Heart left ventricle (tissue), 16 donors: ENCODE data around the gene ATG2B. TPM values are rescaled to one million over a fixed set of nuclear protein-coding genes. Genes with fewer than 3 reads are reported as not detected.

Experiments
- ATAC-seq, 4 donors: fragments of 200-7000 bp; cut with Tn5 transposase; one replicate each; pipeline ENCODE4 v1.9.1; 2020 to 2022; ENCODE audit warnings: moderate library complexity in 4 of 4, mild to moderate bottlenecking in 3 of 4, moderate number of reproducible peaks in 1 of 4
- DNase-seq, 5 donors: peaks; one replicate each; pipeline ENCODE4 v3.0.0-alpha.2; 2020
- H3K27ac ChIP-seq, 12 donors: fragments of 200-600 bp; sonication (generic) in 4 of 12; one replicate each; pipeline versions ENCODE4 v1.5.0 to v1.8.0; 2016 to 2022; ENCODE audit warnings: mild to moderate bottlenecking in 2 of 12
- H3K27me3 ChIP-seq, 9 donors: fragments of 200-600 bp; sonication (generic) in 2 of 9; one replicate each; pipeline versions ENCODE4 v1.5.1 to v1.8.0; 2016 to 2022; ENCODE audit warnings: mild to moderate bottlenecking in 3 of 9
- H3K36me3 ChIP-seq, 9 donors: fragments of 200-600 bp; sonication (generic) in 2 of 9; one replicate each; pipeline versions ENCODE4 v1.5.0 to v1.8.0; 2018 to 2022; ENCODE audit warnings: mild to moderate bottlenecking in 2 of 9
- H3K4me1 ChIP-seq, 12 donors: fragments of 200-600 bp; sonication (generic) in 4 of 12; one replicate each; pipeline versions ENCODE4 v1.5.0 to v1.8.0; 2016 to 2022; ENCODE audit warnings: mild to moderate bottlenecking in 3 of 12
- H3K4me3 ChIP-seq, 12 donors: fragments of 200-600 bp; sonication (generic) in 4 of 12; one replicate each; pipeline versions ENCODE4 v1.5.0 to v1.8.0; 2017 to 2022; ENCODE audit warnings: mild to moderate bottlenecking in 9 of 12, moderate library complexity in 4 of 12
- H3K9me3 ChIP-seq, 12 donors: fragments of 200-600 bp; sonication (generic) in 4 of 12; one replicate each; pipeline versions ENCODE4 v1.5.0 to v1.8.0; 2016 to 2022; ENCODE audit warnings: mild to moderate bottlenecking in 1 of 12
- CTCF ChIP-seq, 12 donors: fragments of 200-600 bp; sonication (generic) in 4 of 12; IDR thresholded peaks; one replicate each; pipeline versions ENCODE4 v1.5.0 to v1.8.0; 2018 to 2022; ENCODE audit warnings: antibody characterized with exemption in 12 of 12, mild to moderate bottlenecking in 5 of 12
- POLR2A ChIP-seq, 2 donors: fragments of 450-650 bp; IDR thresholded peaks; one replicate each; pipeline ENCODE4 v1.6.1; 2017; ENCODE audit warnings: antibody characterized with exemption in 2 of 2, mild to moderate bottlenecking in 2 of 2, moderate library complexity in 2 of 2
- WGBS, 4 donors: extraction: QIAGEN DNeasy Blood & Tissue Kit in 2 of 4; methylation state at CpG; one replicate each; pipeline versions ENCODE4 v1.1.5 to v1.1.7; 2013 to 2018; 5-methylcytosine and 5-hydroxymethylcytosine counted together
- intact Hi-C, 10 donors: fragments of 100-400 bp; cut with DNase I; formaldehyde crosslinking; loops; one replicate each; pipeline versions ENCODE4 v1.11.1 to v1.14.2; 2022
- polyA plus RNA-seq, 2 donors: library from polyadenylated mRNA; stranded (reverse); fragments of 200-250 nt; gene quantifications; one replicate each; pipeline ENCODE4 v1.2.3, GENCODE V29; 2013
- total RNA-seq, 9 donors: library from RNA; depleted of rRNA in 2 of 9; stranded (reverse); fragments of >200 nt in 2 of 9; fragmentation: NEBNext Ultra II Directional in 3 of 9; extraction: Animal tissue kit (Norgen Biotek cat#: 25700) in 3 of 9; gene quantifications; one replicate each; pipeline versions ENCODE4 v1.1.0 to v1.2.4, GENCODE V29; 2016 to 2023
- donor health status: ischemic (EF 13 %, LVEDD 7.1; RV severe dilation, severe dysfunction).
- donor health status: healthy with polysubstance abuse.
- donor health status: DM: no; HTN: yes; CAD: no.
- donor health status: DM: no; HTN: no; CAD: no.
- donor health status: ischemic (EF 25% LVEDD 6.9; RV normal size, moderate dysfunction).
- donor health status: ischemic (EF 25% LVEDD 5.7; RV mildly dilated, moderate dysfunction).
- donor health status: healthy.
- donor health status: DM: yes; HTN: yes; CAD: no.
- donor health status: ischemic (EF 35%, LVEDD 5.7; RV mildly dilated, moderate dysfunction).
- donor health status: nonischemic (EF 11% LVEDD 7.7; RV severe dilation, severe dysfunction).
- donor health status: DM: yes; HTN: yes; CAD: no.
- donor health status: PGD.
- donor health status: ischemic (EF 29% LVEDD 5.4; RV normal size, mild dysfunction).
- donor health status: nonischemic (EF 23%, LVEDD 6.1; RV moderate dilation, normal function).

ATG2B gene
- total and polyA plus RNA-seq, 11 donors, result 2.7 to 19.5 (median 15.6) TPM

- H3K4me3 ChIP-seq, result no peak overlapping the region
- intact Hi-C loops, result loop anchor here (1.0 to 10.0 kb wide), 11 partner anchors 173 to 718 kb away; no protein-coding TSS in a partner anchor
- ATAC-seq (peak in 3 of 4 donors; percentile 58 to 69 (median 64)), DNase-seq (peak; percentile 51 to 78 (median 58))
- peaks cover 0 to 37% (median 10%) of the 10 kb centered on the region in 12 donors for H3K9me3 ChIP-seq
- H3K27me3 ChIP-seq, result no peaks in the 10 kb centered on the region
- no peak overlapping the region for H3K27ac ChIP-seq
- 18 to 24% (median 21%) methylated on average over 17 of the region's 17 CpGs for WGBS, 4 donors
- no peaks in the 10 kb centered on the region for H3K36me3 ChIP-seq
- peaks cover 0 to 8% (median 0%) of the 10 kb centered on the region in 12 donors for H3K4me1 ChIP-seq
- TF ChIP-seq CTCF (IDR thresholded peaks at IDR 0.05) (peak; percentile 83 to 96 (median 90)), POLR2A (IDR thresholded peaks at IDR 0.05) (no peak)
These were observed 87.7 kb downstream of the ATG2B start for GRCh38 chr14:96275177-96276112.

- TF ChIP-seq POLR2A (IDR thresholded peaks at IDR 0.05) (no peak), CTCF (IDR thresholded peaks at IDR 0.05) (no peak)
- no peak for ATAC-seq
- intact Hi-C loops, result loop anchor here in 8 of 10 donors (2.0 to 10.0 kb wide), 7 partner anchors 172 to 710 kb away; no protein-coding TSS in a partner anchor
- DNase-seq, result no peak
- WGBS, 4 donors, result 71 to 82% (median 75%) methylated on average over 6 of the region's 6 CpGs
- H3K9me3 ChIP-seq, result peaks cover 0 to 37% (median 10%) of the 10 kb centered on the region in 12 donors
- H3K27ac ChIP-seq, result no peak overlapping the region
- H3K27me3 ChIP-seq, result no peaks in the 10 kb centered on the region
- H3K4me1 ChIP-seq, result peaks cover 0 to 8% (median 0%) of the 10 kb centered on the region in 12 donors
- H3K4me3 ChIP-seq, result no peak overlapping the region
- no peaks in the 10 kb centered on the region for H3K36me3 ChIP-seq
These were observed 88.6 kb downstream of the ATG2B start for GRCh38 chr14:96274543-96274942.

GRCh38 chr14:96274122-96274521 lies 89.0 kb downstream of the ATG2B start:
- WGBS, 4 donors, result 67 to 86% (median 74%) methylated on average over 5 of the region's 5 CpGs
- no peak for DNase-seq
- ATAC-seq, result no peak
- TF ChIP-seq POLR2A (IDR thresholded peaks at IDR 0.05) (no peak), CTCF (IDR thresholded peaks at IDR 0.05) (no peak)
- H3K36me3 ChIP-seq, result no peaks in the 10 kb centered on the region
- H3K27me3 ChIP-seq, result no peaks in the 10 kb centered on the region
- H3K4me1 ChIP-seq, result peaks cover 0 to 8% (median 0%) of the 10 kb centered on the region in 12 donors
- H3K27ac ChIP-seq, result no peak overlapping the region
- intact Hi-C loops, result loop anchor here in 8 of 10 donors (2.0 to 10.0 kb wide), 7 partner anchors 171 to 709 kb away; no protein-coding TSS in a partner anchor
- peaks cover 0 to 37% (median 10%) of the 10 kb centered on the region in 12 donors for H3K9me3 ChIP-seq
- no peak overlapping the region for H3K4me3 ChIP-seq

- 82 to 89% (median 88%) methylated on average over 5 of the region's 5 CpGs for WGBS, 4 donors
These were observed 89.5 kb downstream of the ATG2B start for GRCh38 chr14:96273629-96274028.

More at GRCh38 chr14:96273629-96274028, 89.5 kb downstream of the ATG2B start:
- no peaks in the 10 kb centered on the region for H3K36me3 ChIP-seq
- H3K9me3 ChIP-seq, result peaks cover 0 to 33% (median 10%) of the 10 kb centered on the region in 12 donors
- no peaks in the 10 kb centered on the region for H3K27me3 ChIP-seq
- H3K4me3 ChIP-seq, result no peak overlapping the region
- no peak for ATAC-seq
- no peak for DNase-seq
- H3K4me1 ChIP-seq, result peaks cover 0 to 8% (median 0%) of the 10 kb centered on the region in 12 donors
- no peak for TF ChIP-seq CTCF (IDR thresholded peaks at IDR 0.05)
- TF ChIP-seq POLR2A (IDR thresholded peaks at IDR 0.05), result no peak
- intact Hi-C loops, result loop anchor here in 8 of 10 donors (2.0 to 10.0 kb wide), 7 partner anchors 171 to 709 kb away; no protein-coding TSS in a partner anchor
- no peak overlapping the region for H3K27ac ChIP-seq
